ENCODE measurements around the gene RAB39A.
"Not testable (repeated sequence)": the region's sequence is repeated elsewhere in the genome, so short reads cannot be mapped to it uniquely, and the experiment has no call there.

Gene RAB39A

GRCh38 chr11:107928046-107928766, at the start of gene RAB39A:
Gene RAB39A (plus strand): TSS chr11:107928448. CDS start chr11:107928569, 121 bp downstream.
- peak; percentile 80 for DNase-seq (ENCODE audit: low read depth)
- H3K4me3 ChIP-seq (ENCODE audit: low read length), result peak within 1 kb of the TSS; percentile 40
- TF ChIP-seq CTCF (conservative IDR thresholded peaks at IDR 0.05; ENCODE audit: low read length), result no peak

- H3K4me3 ChIP-seq (ENCODE audit: low read length); DNase-seq (ENCODE audit: low read depth): not testable (repeated sequence)
Measured at GRCh38 chr11:107881471-107881870, 46.8 kb upstream of the RAB39A start.

GRCh38 chr11:107882095-107882820, 46.0 kb upstream of the RAB39A start:
- no peak overlapping the region for H3K4me3 ChIP-seq (ENCODE audit: low read length)
- no peak for TF ChIP-seq CTCF (conservative IDR thresholded peaks at IDR 0.05; ENCODE audit: low read length)
- DNase-seq (ENCODE audit: low read depth), result no peak

- peak; percentile 79 for TF ChIP-seq CTCF (conservative IDR thresholded peaks at IDR 0.05; ENCODE audit: low read length)
- DNase-seq (ENCODE audit: low read depth), result peak; percentile 62
- H3K4me3 ChIP-seq (ENCODE audit: low read length), result no peak overlapping the region
Measured at GRCh38 chr11:107898270-107898669, 30.0 kb upstream of the RAB39A start.

GRCh38 chr11:107908211-107908610, 20.0 kb upstream of the RAB39A start:
- no peak for TF ChIP-seq CTCF (conservative IDR thresholded peaks at IDR 0.05; ENCODE audit: low read length)
- DNase-seq (ENCODE audit: low read depth), result no peak
- H3K4me3 ChIP-seq (ENCODE audit: low read length), result no peak overlapping the region

GRCh38 chr11:107912415-107912814, 15.8 kb upstream of the RAB39A start:
- DNase-seq (ENCODE audit: low read depth); H3K4me3 ChIP-seq (ENCODE audit: low read length): not testable (repeated sequence)

GRCh38 chr11:107915229-107915628, 13.0 kb upstream of the RAB39A start:
- no peak overlapping the region for H3K4me3 ChIP-seq (ENCODE audit: low read length)
- no peak for DNase-seq (ENCODE audit: low read depth)
- no peak for TF ChIP-seq CTCF (conservative IDR thresholded peaks at IDR 0.05; ENCODE audit: low read length)

GRCh38 chr11:107916671-107917241, 11.5 kb upstream of the RAB39A start:
- peak; percentile 66 for TF ChIP-seq CTCF (conservative IDR thresholded peaks at IDR 0.05; ENCODE audit: low read length)
- H3K4me3 ChIP-seq (ENCODE audit: low read length), result no peak overlapping the region
- peak; percentile 18 for DNase-seq (ENCODE audit: low read depth)
